Breast epithelium (tissue), 4 donors: ENCODE data around the gene PLCXD1. TPM values are rescaled to one million over a fixed set of nuclear protein-coding genes. Genes with fewer than 3 reads are reported as not detected.

Experiments used
- DNase-seq, 2 donors: peaks; one replicate each; pipeline ENCODE4 v3.0.0-alpha.2; 2019; ENCODE audit warnings: low spot score in 2 of 2
- H3K27ac ChIP-seq, 2 donors: fragments of 200-600 bp; sonication (generic) in 1 of 2; one replicate each; pipeline ENCODE4 v1.5.1; 2016 to 2019; ENCODE audit warnings: mild to moderate bottlenecking in 1 of 2
- H3K27me3 ChIP-seq, 2 donors: fragments of 200-600 bp; sonication (generic) in 1 of 2; one replicate each; pipeline versions ENCODE4 v1.5.1 to v1.6.0; 2017 to 2019; ENCODE audit warnings: control low read depth in 1 of 2, mild to moderate bottlenecking in 1 of 2
- H3K36me3 ChIP-seq: fragments of 200-600 bp; one replicate; pipeline ENCODE4 v1.5.1; 2019
- H3K4me1 ChIP-seq, 2 donors: fragments of 200-600 bp; sonication (generic); one replicate each; pipeline ENCODE4 v1.5.1; 2016 to 2019; ENCODE audit warnings: control low read depth in 1 of 2
- H3K4me3 ChIP-seq, 3 donors: fragments of 200-600 bp; sonication (generic); 1 replicate in 2 of 3; 2 replicates in 1 of 3; pipeline ENCODE4 v1.5.1; 2016 to 2019; ENCODE audit warnings: mild to moderate bottlenecking in 3 of 3, moderate library complexity in 2 of 3
- H3K9me3 ChIP-seq, 2 donors: fragments of 200-600 bp; sonication (generic) in 1 of 2; one replicate each; pipeline ENCODE4 v1.5.1; 2016 to 2019; ENCODE audit warnings: control low read depth in 1 of 2
- POLR2A ChIP-seq: fragments of 450-650 bp; IDR thresholded peaks from one replicate; pipeline ENCODE4 v1.6.1; 2016; ENCODE audit warnings: antibody characterized with exemption, mild to moderate bottlenecking, moderate library complexity
- POLR2AphosphoS5 ChIP-seq, 3 donors: sonication (generic); formaldehyde crosslinking; IDR thresholded peaks; one replicate each; pipeline ENCODE4 v1.6.1; 2017; ENCODE audit warnings: antibody characterized with exemption in 3 of 3
- intact Hi-C: fragments of 100-400 bp; cut with DNase I; formaldehyde crosslinking; loops from one replicate; pipeline ENCODE4 v1.15.1; 2023; ENCODE audit warnings: low total_unique reads
- total RNA-seq, 3 donors: library from RNA; depleted of rRNA; stranded (reverse); fragments of >200 nt; gene quantifications; one replicate each; pipeline ENCODE4 v1.1.0, GENCODE V29; 2016
- TF ChIP-seq, protein P1 (sequence below), 3 donors: fragments of 450-650 bp; IDR thresholded peaks; one replicate each; pipeline ENCODE4 v1.5.1; 2016 to 2017; ENCODE audit warnings: antibody characterized with exemption in 3 of 3, mild to moderate bottlenecking in 3 of 3, moderate library complexity in 3 of 3

PLCXD1 gene
- total RNA-seq, 3 donors from 2014 or later = 10.5 to 15.5 (median 12.3) TPM

DNA sequence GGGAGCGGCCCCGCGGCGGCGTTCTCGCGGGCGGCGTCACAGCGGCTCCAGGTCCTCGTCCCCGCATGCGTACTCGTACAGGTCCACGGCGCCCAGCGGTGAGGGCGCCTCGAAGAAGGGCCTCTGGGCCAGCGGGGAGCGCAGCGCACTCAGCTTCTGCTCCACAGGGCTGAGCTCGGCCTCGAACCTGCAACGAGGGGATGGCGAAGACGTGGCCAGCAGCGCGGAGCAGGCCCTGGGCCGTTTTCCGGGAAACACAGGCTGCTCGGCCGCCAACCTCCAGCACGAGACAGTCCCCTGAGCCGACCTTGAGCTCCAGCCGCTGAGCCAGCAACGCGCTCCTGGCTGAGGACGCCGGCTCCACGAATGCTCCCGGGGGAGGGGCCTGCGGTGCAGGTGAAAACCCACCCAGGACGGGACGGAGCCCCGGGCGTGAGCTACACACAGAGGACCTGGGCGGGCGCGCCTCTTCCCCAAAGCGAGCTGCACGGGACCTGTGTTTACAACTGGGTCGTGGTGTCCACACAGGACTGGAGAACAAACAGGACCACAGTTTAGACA lies 53.2 kb downstream of the PLCXD1 start:
- Histone ChIP-seq H3K36me3 (no peaks in the 10 kb centered on the region), H3K27ac (no peak overlapping the region), H3K9me3 (no peaks in the 10 kb centered on the region), H3K27me3 (peaks cover 7 to 15% of the 10 kb centered on the region in 2 donors), H3K4me1 (no peaks in the 10 kb centered on the region), H3K4me3 (no peak overlapping the region)
- TF ChIP-seq, protein P1, sequence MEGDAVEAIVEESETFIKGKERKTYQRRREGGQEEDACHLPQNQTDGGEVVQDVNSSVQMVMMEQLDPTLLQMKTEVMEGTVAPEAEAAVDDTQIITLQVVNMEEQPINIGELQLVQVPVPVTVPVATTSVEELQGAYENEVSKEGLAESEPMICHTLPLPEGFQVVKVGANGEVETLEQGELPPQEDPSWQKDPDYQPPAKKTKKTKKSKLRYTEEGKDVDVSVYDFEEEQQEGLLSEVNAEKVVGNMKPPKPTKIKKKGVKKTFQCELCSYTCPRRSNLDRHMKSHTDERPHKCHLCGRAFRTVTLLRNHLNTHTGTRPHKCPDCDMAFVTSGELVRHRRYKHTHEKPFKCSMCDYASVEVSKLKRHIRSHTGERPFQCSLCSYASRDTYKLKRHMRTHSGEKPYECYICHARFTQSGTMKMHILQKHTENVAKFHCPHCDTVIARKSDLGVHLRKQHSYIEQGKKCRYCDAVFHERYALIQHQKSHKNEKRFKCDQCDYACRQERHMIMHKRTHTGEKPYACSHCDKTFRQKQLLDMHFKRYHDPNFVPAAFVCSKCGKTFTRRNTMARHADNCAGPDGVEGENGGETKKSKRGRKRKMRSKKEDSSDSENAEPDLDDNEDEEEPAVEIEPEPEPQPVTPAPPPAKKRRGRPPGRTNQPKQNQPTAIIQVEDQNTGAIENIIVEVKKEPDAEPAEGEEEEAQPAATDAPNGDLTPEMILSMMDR (IDR thresholded peaks at IDR 0.05) = no peak
- no peak for TF ChIP-seq POLR2AphosphoS5 (IDR thresholded peaks at IDR 0.05)
- TF ChIP-seq POLR2A = no peak
- DNase-seq = no peak
- intact Hi-C loops = no loop called here

DNA sequence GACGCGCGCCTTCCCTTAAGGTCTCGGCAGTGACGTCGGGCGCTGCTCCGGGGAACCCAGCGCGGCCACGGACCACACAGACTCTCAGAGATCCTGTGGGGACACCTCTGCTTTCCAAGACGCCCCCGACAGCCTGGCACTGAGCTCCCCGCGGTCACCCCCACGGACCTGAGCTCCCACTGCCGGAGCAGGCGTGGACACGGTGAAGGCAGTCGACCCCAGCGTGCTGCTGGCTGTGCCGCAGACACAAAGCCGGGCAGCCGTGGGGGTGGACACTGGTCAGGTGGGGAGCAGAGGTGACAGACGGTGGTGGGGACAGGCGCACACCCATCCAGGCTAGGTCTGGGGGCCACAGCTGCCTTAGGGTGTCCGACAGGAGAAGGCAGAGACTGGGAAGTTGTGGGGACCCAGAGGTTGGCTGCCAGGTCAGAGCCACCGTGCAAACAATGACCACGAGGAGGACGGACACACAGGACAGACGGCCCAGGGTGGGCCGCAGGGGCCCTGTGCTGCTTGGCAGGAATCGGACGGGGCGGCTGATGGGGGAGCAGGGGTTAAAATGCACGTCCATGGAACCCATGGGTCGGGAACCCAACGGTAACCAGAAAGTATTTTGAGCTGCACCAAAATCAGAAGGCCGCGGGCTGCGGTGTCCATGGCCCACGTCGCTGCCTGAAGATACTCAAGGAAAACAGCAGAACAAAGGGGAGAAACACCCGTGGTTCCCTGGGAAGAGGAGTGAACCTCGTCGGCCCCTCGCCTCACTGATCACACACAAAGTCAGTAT lies 54.0 kb downstream of the PLCXD1 start:
- no peaks in the 10 kb centered on the region for H3K9me3 ChIP-seq
- DNase-seq = no peak
- H3K4me3 ChIP-seq = no peak overlapping the region
- no peak overlapping the region for H3K27ac ChIP-seq
- intact Hi-C loops = no loop called here
- TF ChIP-seq POLR2A (no peak), POLR2AphosphoS5 (IDR thresholded peaks at IDR 0.05) (no peak)
- TF ChIP-seq, protein P1 (IDR thresholded peaks at IDR 0.05) = no peak
- H3K27me3 ChIP-seq = peaks cover 7 to 13% of the 10 kb centered on the region in 2 donors
- no peaks in the 10 kb centered on the region for H3K36me3 ChIP-seq
- no peaks in the 10 kb centered on the region for H3K4me1 ChIP-seq

DNA sequence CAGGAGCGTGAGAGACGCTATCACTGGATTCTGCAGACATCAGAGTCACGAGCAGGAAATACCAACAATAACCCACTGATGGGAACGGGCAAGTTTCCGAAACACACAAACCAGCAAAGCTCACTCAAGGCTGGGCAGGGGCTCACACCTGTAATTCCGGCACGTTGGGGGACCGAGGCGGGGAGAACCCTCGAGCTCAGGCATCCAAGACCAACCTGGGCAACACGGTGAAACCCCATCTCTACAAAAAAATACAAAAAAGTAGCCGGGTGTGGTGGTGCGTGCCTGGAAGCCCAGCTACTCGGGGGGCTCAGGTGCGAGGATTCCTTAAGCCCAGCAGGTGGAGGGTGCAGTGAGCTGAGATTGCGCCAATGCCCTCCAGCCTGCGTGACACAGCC lies 54.6 kb downstream of the PLCXD1 start:
- Histone ChIP-seq H3K4me1 (no peaks in the 10 kb centered on the region), H3K27ac (no peak overlapping the region), H3K4me3 (no peak overlapping the region), H3K9me3 (no peaks in the 10 kb centered on the region), H3K36me3 (no peaks in the 10 kb centered on the region), H3K27me3 (peaks cover 4 to 7% of the 10 kb centered on the region in 2 donors)
- DNase-seq = no peak
- intact Hi-C loops = no loop called here
- TF ChIP-seq, protein P1 (IDR thresholded peaks at IDR 0.05) = no peak
- TF ChIP-seq POLR2A = no peak
- TF ChIP-seq POLR2AphosphoS5 (IDR thresholded peaks at IDR 0.05) = no peak

DNA sequence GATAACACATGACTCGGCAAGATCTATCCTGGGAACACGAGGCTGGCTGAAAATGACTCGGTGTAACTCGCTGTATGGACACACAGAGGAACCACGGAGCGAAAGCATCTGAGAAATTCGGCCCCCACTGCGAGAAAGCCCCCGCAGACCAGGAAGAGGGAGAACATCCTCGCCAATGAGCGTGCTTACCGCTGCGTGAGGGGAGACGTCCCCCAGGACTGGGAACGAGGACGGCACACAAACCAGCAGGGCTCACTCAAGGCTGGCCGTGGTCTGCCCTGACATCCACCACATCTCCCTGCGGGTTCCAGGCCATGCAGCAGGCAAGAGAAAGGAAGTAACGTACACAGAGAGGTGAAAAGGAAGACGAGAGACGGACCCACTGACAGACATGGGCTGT lies 55.0 kb downstream of the PLCXD1 start:
- Histone ChIP-seq H3K27me3 (peaks cover under 1 to 2% of the 10 kb centered on the region in 2 donors), H3K9me3 (no peaks in the 10 kb centered on the region), H3K36me3 (no peaks in the 10 kb centered on the region), H3K27ac (no peak overlapping the region), H3K4me3 (no peak overlapping the region), H3K4me1 (no peaks in the 10 kb centered on the region)
- TF ChIP-seq POLR2AphosphoS5 (IDR thresholded peaks at IDR 0.05) = no peak
- TF ChIP-seq POLR2A = no peak
- TF ChIP-seq, protein P1 (IDR thresholded peaks at IDR 0.05) = no peak
- no peak for DNase-seq
- intact Hi-C loops = no loop called here

DNA sequence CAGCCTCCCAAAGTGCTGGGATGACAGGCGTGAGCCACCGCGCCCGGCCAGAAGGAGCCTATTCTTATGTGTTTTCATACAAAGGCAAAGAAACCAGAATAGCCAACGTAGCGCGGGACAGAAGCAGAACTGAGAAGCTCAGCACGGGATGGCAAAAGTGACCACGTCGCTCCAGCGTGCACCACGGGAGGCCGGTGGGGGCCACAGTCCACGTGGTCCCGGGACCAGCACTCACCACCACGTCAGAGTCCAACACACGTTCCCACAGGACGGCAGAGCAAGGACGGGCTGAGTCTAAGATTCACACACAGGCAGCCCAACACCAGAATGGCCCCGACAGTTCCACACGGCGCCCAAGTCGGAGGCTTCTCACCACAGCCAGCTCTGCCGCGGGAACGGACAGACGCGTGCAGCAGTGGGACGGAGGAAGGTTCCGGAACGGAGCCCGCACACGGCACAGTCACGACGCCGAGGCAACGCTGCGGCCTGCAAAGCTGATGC lies 56.2 kb downstream of the PLCXD1 start:
- no peak overlapping the region for H3K4me3 ChIP-seq
- DNase-seq = no peak
- no peaks in the 10 kb centered on the region for H3K9me3 ChIP-seq
- H3K27ac ChIP-seq = no peak overlapping the region
- no peaks in the 10 kb centered on the region for H3K36me3 ChIP-seq
- no peaks in the 10 kb centered on the region for H3K4me1 ChIP-seq
- intact Hi-C loops = no loop called here
- TF ChIP-seq POLR2A (no peak), POLR2AphosphoS5 (IDR thresholded peaks at IDR 0.05) (no peak)
- TF ChIP-seq, protein P1 (IDR thresholded peaks at IDR 0.05) = no peak
- H3K27me3 ChIP-seq = no peaks in the 10 kb centered on the region
